CD4-positive, alpha-beta T cell treated with Interferon gamma for 1 hour (primary cell): Measurements from ENCODE around the gene CSNK1G2.

Source experiments
- DNase-seq: peaks from one replicate; pipeline ENCODE4 v3.0.0-alpha.2; 2020

Gene CSNK1G2

GRCh38 chr19:1945899-1946298, 4.9 kb downstream of the CSNK1G2 start:
- DNase-seq: no peak

DNA sequence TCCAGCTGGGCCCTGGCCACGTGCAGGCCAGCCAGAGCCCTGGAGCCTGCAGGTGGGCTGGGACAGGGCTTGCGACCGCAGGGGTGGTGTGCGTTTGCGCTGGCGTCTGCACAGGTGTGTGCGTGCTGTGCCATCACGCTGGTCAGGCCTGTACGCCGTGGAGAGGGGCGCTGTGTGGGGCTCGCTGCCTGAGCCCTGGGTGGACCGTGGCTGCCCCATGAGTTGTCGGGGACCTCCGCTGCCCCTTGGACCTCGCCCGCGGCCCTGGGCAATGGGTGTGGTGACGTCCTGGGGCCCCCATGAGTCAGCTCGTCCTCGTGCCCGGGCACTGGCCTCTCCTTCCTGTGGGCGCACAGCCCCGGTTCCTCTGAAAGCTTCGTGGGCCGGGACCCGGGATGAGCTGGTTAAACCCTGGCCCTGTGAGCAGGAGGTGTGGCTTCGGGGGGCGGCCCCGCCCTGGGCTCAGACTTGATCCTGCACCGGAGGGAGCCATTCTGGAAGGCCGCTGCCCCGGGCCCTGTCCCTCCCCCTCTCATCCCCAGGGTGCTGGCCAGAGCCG, 6.8 kb downstream of the CSNK1G2 start:
- no peak for DNase-seq

GRCh38 chr19:1949304-1950101, 8.5 kb downstream of the CSNK1G2 start:
- DNase-seq: no peak

DNA sequence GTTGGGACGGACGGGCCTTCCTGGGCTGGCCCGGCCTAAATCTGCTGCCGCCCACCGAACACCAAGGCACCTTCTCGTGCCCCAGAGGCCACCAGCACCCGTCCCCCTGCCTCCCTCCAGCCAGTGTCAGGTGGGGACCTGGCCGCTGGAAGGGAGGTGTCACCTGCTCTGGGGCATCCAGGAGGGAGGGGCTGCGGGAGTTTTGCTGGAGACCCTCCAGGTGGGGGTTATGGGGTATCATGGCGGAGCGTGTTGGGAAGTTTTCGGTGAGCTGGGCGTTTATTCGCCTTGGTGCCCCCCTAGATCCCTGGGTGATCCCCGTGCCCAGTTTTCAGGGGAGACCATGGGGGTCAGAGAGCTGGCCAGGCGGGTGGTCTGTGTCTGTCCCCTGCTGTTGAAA, 9.7 kb downstream of the CSNK1G2 start:
- no peak for DNase-seq

DNA sequence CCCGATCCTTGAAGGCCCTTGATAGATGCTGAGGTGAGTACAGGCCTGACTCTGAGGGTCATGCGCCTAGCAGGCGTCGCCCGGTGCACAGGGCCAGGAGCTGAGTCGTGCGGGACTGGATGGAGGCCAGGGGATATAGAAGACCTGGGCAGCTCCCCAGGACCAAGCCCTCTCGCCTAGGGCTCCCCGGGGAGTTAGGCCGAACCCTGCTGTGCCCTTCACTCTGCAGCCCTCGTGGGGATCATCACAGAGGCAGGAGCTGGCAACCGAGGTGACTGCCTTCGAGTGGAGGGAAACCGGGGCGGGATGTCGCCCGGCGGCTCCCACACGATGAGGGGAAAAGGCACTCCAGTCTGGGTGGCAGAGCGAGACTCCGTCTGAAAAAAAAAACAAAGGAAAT, 11.7 kb downstream of the CSNK1G2 start:
- no peak for DNase-seq

- DNase-seq: no peak
Observed at GRCh38 chr19:1953037-1953436, 12.1 kb downstream of the CSNK1G2 start.

DNA sequence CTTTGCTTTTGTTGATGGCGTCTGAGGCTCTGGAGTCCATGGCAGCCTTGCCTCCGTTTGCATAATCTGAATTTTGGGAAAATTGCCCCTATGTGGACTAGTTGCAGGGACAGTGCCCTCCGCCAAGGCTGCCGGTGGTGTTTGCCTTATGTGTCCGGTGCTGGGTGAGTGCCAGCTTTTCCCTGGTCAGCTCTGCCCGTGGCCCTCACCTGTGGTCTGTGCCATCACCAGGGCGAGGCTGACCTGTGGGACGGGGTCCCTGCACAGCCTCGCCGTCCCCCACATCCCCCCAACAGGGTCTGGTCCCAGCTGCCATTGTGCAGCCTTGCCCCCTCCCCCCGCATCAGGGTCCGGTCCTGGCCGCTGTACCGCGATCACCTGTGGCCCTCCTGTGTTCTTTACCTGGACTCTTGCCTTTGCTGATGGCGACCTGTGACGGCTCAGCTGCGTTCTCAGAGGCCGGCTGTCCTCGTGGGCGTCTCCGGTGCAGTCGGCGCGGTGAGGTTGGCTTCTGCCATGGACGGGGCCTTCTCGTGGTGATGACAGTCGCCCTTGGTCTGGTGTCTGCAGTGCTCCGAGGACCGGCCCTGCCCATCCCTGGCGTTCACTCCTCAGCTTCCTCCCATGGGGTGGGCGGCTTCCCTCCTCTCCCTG, 12.6 kb downstream of the CSNK1G2 start:
- DNase-seq: no peak

DNA sequence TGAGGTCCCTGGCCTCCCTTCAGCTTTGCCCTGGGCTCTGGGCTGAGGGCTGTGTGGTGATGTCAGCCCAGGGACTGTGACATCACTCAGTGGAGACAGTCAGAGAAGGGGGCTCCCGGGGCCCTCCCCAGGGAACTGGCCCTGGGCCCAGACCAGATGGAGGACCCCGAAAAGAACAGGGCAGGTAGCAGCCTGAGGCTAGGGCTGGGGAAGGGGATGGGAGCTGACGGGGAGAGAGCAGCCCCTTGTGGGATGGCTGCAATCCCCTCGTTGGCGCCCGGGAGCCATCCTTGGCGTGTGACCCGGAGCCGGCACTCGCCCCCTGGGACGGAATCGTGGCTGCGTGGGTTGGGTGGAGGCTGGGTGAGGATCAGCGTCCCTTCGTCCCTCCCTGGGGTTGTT, 13.6 kb downstream of the CSNK1G2 start:
- no peak for DNase-seq

- DNase-seq: no peak
Observed at GRCh38 chr19:1955171-1956121, 14.5 kb downstream of the CSNK1G2 start.

- no peak for DNase-seq
Observed at GRCh38 chr19:1956122-1956494, 15.1 kb downstream of the CSNK1G2 start.

- DNase-seq: no peak
Observed at GRCh38 chr19:1956868-1957492, 16.0 kb downstream of the CSNK1G2 start.

GRCh38 chr19:1957562-1958248, 16.7 kb downstream of the CSNK1G2 start:
- no peak for DNase-seq

DNA sequence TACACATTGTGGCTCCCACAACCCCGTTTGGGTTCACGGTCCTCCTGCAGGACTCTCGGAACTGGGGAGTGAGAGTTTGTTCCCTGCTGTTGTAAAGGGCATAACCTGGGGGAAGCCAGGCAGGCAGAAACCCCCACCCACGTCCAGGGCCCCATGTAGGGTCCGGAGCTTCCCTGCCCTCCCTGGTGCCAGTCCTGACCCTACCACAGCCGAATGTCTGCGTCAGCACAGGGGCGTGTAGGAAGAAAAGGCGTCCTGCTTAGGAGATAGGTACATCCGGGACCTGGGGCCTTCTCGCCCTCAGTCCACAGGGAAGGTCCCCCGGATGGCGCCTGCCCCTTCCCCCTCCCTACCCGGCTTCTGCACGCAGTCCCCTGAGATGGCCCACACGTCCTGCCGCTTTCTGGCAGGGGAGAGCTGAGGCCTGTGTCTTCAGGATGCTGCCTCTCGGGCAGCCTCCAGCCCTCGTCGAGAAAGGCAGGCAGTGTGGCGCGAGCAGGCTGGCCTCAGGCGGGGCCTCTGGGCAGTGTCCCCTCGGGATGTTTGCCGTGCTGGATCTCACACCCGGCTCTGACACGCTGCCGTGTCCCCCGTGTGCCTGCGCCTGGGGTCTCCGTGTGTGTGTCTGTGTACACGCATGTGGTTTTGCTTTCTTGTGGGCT, 19.1 kb downstream of the CSNK1G2 start:
- no peak for DNase-seq

DNA sequence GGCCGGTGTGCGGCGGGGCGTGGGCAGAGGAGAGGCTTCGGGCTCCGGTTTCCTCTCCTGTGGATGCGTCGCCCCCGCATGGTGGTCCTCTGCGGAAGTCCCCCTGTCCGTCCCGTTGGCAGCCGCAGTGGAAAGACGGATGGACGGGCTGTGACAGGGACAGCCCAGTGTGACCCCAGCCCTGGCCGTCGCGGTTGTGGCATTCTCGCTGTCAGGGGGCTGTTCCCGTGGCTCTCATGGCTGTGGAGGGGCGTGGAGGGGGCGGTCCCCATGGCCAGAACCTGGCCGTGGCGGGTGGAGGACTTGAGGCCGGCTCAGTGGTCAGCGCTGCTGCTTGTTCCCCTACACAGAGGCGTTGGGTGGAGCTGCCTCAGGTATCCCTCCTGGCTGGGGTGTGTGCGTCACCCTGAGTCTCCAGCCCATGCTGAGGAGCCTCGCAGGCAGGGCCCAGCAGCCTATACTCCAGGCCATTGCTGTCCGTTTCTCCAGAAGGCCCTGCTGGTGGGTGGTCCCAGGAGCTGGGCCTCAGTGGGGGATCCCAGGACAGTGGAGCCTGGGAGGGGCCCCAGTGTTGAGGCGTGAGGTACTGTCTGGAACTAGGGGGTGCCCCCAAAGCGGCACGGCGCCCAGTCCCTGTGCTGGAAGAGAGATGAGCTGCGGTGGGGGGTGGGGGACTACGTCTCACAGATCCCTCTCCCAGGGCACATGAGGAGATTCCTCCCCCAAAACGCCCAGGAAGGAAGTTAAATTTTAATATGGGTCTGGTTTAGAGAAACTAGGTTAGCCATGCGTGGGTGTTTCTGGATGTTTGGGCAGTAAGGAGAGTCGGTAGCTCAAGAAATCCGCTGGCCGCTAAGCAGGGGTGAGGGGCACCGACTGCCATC, 20.3 kb downstream of the CSNK1G2 start:
- DNase-seq: no peak

- DNase-seq: no peak
Observed at GRCh38 chr19:1962674-1963073, 21.7 kb downstream of the CSNK1G2 start.

- DNase-seq: no peak
Observed at GRCh38 chr19:1967087-1967608, 26.2 kb downstream of the CSNK1G2 start.

DNA sequence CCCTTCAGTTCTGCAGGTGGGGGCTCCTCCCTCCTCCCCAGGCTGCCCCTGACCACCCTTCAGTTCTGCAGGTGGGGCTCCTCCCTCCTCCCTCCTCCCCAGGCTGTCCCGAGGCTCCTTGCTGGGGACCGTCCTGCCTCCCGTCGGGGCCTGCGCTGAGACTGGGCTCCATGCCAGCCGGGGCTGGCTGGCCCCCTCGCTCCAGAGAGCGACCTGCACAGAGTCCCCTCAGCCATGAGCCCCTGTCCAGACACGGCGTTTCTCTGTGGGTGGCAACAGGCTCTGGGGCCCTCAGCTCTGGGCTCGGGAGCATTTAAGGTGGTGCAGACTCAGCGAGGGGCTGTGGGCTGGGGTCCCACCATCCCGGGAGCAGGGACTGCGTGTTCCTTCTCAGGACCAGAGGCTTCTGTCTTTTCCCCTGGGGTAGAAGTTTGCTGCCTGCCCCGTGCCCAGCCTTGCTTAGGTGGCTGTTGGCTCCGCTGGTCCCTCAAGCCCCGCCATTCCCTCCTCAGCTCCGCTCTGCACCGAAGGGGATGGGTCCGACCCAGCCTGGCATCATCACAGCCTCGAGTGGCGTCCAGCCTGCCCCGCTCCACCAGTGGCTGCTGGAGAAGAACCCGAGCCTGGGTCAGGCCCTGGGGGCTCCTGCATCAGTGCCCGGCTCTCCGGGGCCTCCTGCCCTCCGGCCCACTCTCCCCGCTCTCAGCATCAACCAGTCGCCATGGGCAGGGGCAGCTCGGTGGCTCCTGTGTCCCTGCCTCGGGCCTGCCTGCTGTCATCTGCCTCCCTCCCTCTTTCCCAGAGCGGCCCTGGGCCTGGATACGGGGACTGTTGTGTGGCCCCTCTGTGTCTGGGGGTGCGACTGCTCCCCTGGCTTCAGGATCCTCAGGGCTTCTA, 27.6 kb downstream of the CSNK1G2 start:
- no peak for DNase-seq

GRCh38 chr19:1969176-1970002, 28.4 kb downstream of the CSNK1G2 start:
- no peak for DNase-seq
